Smooth muscle cell (in vitro differentiated cells): Measurements from ENCODE around the gene RLN2. TPM values are rescaled to one million over a fixed set of nuclear protein-coding genes. Genes with fewer than 3 reads are reported as not detected.
A peak's percentile ranks its signal among the peaks of the same experiment; 100 is the strongest.
"Not testable (repeated sequence)": the region's sequence is repeated elsewhere in the genome, so short reads cannot be mapped to it uniquely, and the experiment has no call there.

Source experiments
- DNase-seq: peaks from one replicate; lab custom pipeline; 2025; ENCODE audit not compliant: unreplicated experiment; lab: John Stamatoyannopoulos, UW
- H2AFZ ChIP-seq: fragments of 200-600 bp; sonication (generic); 2 replicates; pipeline ENCODE4 v1.6.0; 2016; ENCODE audit warnings: antibody characterized with exemption, low read depth, mild to moderate bottlenecking
- H3F3A ChIP-seq: fragments of 200-600 bp; sonication (generic); 2 replicates; pipeline ENCODE4 v1.6.0; 2017; ENCODE audit warnings: antibody characterized with exemption, low read depth
- H3K27ac ChIP-seq: fragments of 200-600 bp; sonication (generic); 2 replicates; pipeline ENCODE4 v1.5.1; 2016; ENCODE audit warnings: low read depth, mild to moderate bottlenecking
- H3K27me3 ChIP-seq: fragments of 200-600 bp; sonication (generic); 2 replicates; pipeline ENCODE4 v1.6.1; 2016; ENCODE audit warnings: low read depth, mild to moderate bottlenecking
- H3K36me3 ChIP-seq: fragments of 200-600 bp; sonication (generic); 2 replicates; pipeline ENCODE4 v1.5.1; 2016; ENCODE audit warnings: low read depth
- H3K4me1 ChIP-seq: fragments of 200-600 bp; sonication (generic); 2 replicates; pipeline ENCODE4 v1.5.1; 2016; ENCODE audit warnings: low read depth
- H3K4me2 ChIP-seq: fragments of 200-600 bp; sonication (generic); 2 replicates; pipeline ENCODE4 v1.6.0; 2016; ENCODE audit warnings: mild to moderate bottlenecking
- H3K4me3 ChIP-seq: fragments of 200-600 bp; sonication (generic); 2 replicates; pipeline ENCODE4 v1.5.1; 2016; ENCODE audit warnings: mild to moderate bottlenecking
- H3K79me2 ChIP-seq: fragments of 200-600 bp; sonication (generic); 2 replicates; pipeline ENCODE4 v1.6.0; 2016; ENCODE audit warnings: low read depth, mild to moderate bottlenecking
- H3K9ac ChIP-seq: fragments of 200-600 bp; sonication (generic); 2 replicates; pipeline ENCODE4 v1.6.0; 2016; ENCODE audit warnings: low read depth
- H3K9me3 ChIP-seq: fragments of 200-600 bp; sonication (generic); replicated peaks from 2 replicates; pipeline ENCODE4 v1.5.1; 2016; ENCODE audit warnings: low read depth
- H4K20me1 ChIP-seq: fragments of 200-600 bp; sonication (generic); 2 replicates; pipeline ENCODE4 v1.6.0; 2016; ENCODE audit warnings: low read depth
- CTCF ChIP-seq: fragments of 200-600 bp; sonication (generic); IDR thresholded peaks from 2 replicates; pipeline ENCODE4 v1.5.1; 2017; ENCODE audit warnings: borderline replicate concordance, mild to moderate bottlenecking, antibody characterized with exemption; ENCODE audit not compliant: insufficient read depth, poor library complexity, severe bottlenecking
- WGBS: methylation state at CpG from one replicate; pipeline ENCODE4 v1.1.7; 2016; ENCODE audit warnings: low lambda C conversion rate; 5-methylcytosine and 5-hydroxymethylcytosine counted together
- polyA plus RNA-seq: library from polyadenylated mRNA; unstranded; fragments of >200 nt; fragmentation: Nextera tagmentation; extraction: Ambion mirVana; gene quantifications from 2 replicates; pipeline ENCODE4 v1.2.1, GENCODE V29; 2016
- total RNA-seq: library from RNA; depleted of rRNA; stranded (reverse); fragments of >200 nt; gene quantifications from 2 replicates; pipeline ENCODE4 v1.2.3, GENCODE V29; 2014

Gene RLN2
- total RNA-seq = 0.31 TPM in 1 of 2 replicates, not detected in the other
- 0.59 and 0.67 TPM in 2 replicates for polyA plus RNA-seq

GRCh38 chr9:5303840-5304795, at the start of gene RLN2:
Gene RLN2, minus strand, starts transcription at chr9:5304716. Its CDS starts 136 bp downstream, at chr9:5304580.
- not testable (repeated sequence) for H3K79me2 ChIP-seq, H3K36me3 ChIP-seq, H3K27me3 ChIP-seq, H3K4me3 ChIP-seq, H3F3A ChIP-seq, H3K27ac ChIP-seq, DNase-seq, H2AFZ ChIP-seq, H3K9me3 ChIP-seq, H4K20me1 ChIP-seq, H3K9ac ChIP-seq, H3K4me1 ChIP-seq, H3K4me2 ChIP-seq
- 67% methylated on average over 11 of the region's 50 CpGs for WGBS

- no peaks in the 10 kb centered on the region for H3K79me2 ChIP-seq
- H3K9ac ChIP-seq = no peak overlapping the region
- H3K27ac ChIP-seq = no peak overlapping the region
- no peaks in the 10 kb centered on the region for H3K27me3 ChIP-seq
- H3K4me1 ChIP-seq = no peaks in the 10 kb centered on the region
- H4K20me1 ChIP-seq = no peaks in the 10 kb centered on the region
- TF ChIP-seq CTCF = no peak
- no peaks in the 10 kb centered on the region for H3K36me3 ChIP-seq
- H3F3A ChIP-seq = no peaks in the 10 kb centered on the region
- no peaks in the 10 kb centered on the region for H3K9me3 ChIP-seq
- no peak overlapping the region for H2AFZ ChIP-seq
- H3K4me3 ChIP-seq = no peak overlapping the region
- no peak for DNase-seq
- no peak overlapping the region for H3K4me2 ChIP-seq
- 74% methylated on average over 2 of the region's 2 CpGs for WGBS
Measured at GRCh38 chr9:5354184-5354583, 49.7 kb upstream of the RLN2 start.

- Histone ChIP-seq H3K4me3 (no peak overlapping the region), H3K4me1 (no peaks in the 10 kb centered on the region), H3K27ac (no peak overlapping the region), H3F3A (no peaks in the 10 kb centered on the region), H3K79me2 (no peaks in the 10 kb centered on the region), H3K27me3 (no peaks in the 10 kb centered on the region), H3K36me3 (no peaks in the 10 kb centered on the region), H3K9me3 (no peaks in the 10 kb centered on the region), H3K4me2 (no peak overlapping the region), H3K9ac (no peak overlapping the region), H4K20me1 (no peaks in the 10 kb centered on the region), H2AFZ (no peak overlapping the region)
- TF ChIP-seq CTCF = no peak
- 71% methylated on average over 1 of the region's 1 CpG for WGBS
- no peak for DNase-seq
Measured at GRCh38 chr9:5352637-5353248, 48.2 kb upstream of the RLN2 start.

- H3K4me3 ChIP-seq, H4K20me1 ChIP-seq, H3K27ac ChIP-seq, DNase-seq, H3K9ac ChIP-seq, H3K4me1 ChIP-seq, H3K9me3 ChIP-seq, H3K36me3 ChIP-seq, H3F3A ChIP-seq, H3K79me2 ChIP-seq, H3K27me3 ChIP-seq: not testable (repeated sequence)
- H3K4me2 ChIP-seq = peak within 1 kb of the TSS; percentile 42
- H2AFZ ChIP-seq = peak within 1 kb of the TSS; percentile 27
- WGBS = 20% methylated on average over 14 of the region's 50 CpGs
Measured at GRCh38 chr9:5338992-5339981, 34.8 kb upstream of the RLN2 start, which contains the start of gene RLN1. Gene RLN1, minus strand, starts transcription at chr9:5339876. Its CDS starts 130 bp downstream, at chr9:5339746.
